Activated CD4-positive, alpha-beta T cell treated with anti-CD3 and anti-CD28 coated beads, Interleukin-2, amount 50 U/mL, for 24 hours (primary cell): ENCODE measurements around the gene LETM1.

Experiments
- DNase-seq, 2 donors: peaks; one replicate each; pipeline ENCODE4 v3.0.0-alpha.2; 2020; ENCODE audit warnings: low read depth in 1 of 2, low spot score in 1 of 2

The LETM1 gene

DNA sequence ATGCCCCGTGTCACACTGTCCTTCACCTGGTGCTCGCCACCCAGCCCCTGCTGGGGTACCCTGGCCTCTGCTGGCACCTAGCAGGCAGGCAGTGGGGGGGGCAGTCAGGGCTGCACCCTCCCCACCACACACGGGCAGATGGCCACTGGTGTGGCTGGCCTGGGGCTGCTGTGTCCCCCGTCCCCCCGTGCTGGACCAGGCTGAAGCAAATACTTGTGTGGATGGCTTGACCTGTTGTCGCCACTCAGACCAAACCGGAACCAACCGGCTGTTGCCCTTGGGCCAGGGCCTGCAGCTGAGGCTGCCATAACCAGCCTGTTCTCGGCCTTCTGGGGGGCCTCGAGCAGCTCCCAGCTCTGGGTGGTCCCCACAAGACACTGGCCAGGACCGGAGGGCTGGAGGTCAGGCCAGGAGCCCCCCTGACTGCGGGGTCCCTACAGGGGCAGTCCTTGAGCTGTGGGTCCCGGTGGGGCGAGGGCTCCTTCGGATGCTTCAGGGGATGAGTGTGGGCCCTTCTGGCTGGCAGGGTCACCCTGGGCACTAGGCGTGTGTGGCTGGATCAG is 58.6 kb downstream of the LETM1 start:
- no peak for DNase-seq

GRCh38 chr4:1796486-1797204 is 59.3 kb downstream of the LETM1 start:
- no peak for DNase-seq

DNA sequence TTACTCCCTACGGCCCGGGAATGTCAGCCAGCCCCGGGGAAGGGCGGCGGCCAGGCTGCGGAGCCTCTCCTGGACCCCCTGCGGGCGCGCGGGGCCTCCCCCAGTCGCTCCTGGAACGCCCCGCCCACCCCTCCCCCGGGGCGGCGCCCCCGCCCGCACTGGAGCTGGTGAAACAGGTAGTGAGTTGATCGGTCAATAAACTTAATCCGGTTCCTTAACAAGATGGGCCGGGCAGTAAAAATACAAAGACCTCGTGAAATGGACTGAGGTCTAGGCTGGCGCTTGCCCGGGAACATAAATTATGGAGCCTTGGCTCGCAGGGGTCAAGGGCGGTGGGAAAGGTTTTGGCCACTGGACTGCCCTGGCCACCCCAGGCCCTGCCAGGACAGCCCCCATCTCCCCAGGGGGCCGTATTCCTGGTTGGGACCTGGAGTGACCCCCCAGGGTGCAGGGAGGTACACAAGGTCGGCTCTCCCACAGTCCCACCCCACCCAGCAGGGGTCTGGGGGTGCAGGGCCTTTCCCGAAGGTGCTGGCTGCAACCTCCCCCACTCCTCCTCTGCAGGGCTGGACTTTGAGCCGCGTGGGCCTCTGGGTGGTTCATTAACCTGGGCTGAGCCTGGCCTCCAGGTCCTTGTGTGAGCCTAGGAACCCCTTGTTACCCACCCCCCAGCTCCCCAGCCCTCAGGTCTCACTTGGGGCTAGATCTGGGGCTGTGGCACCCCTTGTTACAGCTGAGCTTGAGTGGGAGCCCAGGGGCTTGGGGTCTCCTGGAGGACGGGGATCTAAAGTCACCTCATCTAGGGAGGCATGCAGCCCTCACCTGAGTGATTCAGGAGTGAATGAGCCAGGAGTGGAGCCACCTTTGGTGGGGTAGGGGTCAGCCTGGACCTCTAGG is 60.4 kb downstream of the LETM1 start:
- DNase-seq, result no peak

- no peak for DNase-seq
These were observed 61.1 kb downstream of the LETM1 start for GRCh38 chr4:1794809-1795298.

DNA sequence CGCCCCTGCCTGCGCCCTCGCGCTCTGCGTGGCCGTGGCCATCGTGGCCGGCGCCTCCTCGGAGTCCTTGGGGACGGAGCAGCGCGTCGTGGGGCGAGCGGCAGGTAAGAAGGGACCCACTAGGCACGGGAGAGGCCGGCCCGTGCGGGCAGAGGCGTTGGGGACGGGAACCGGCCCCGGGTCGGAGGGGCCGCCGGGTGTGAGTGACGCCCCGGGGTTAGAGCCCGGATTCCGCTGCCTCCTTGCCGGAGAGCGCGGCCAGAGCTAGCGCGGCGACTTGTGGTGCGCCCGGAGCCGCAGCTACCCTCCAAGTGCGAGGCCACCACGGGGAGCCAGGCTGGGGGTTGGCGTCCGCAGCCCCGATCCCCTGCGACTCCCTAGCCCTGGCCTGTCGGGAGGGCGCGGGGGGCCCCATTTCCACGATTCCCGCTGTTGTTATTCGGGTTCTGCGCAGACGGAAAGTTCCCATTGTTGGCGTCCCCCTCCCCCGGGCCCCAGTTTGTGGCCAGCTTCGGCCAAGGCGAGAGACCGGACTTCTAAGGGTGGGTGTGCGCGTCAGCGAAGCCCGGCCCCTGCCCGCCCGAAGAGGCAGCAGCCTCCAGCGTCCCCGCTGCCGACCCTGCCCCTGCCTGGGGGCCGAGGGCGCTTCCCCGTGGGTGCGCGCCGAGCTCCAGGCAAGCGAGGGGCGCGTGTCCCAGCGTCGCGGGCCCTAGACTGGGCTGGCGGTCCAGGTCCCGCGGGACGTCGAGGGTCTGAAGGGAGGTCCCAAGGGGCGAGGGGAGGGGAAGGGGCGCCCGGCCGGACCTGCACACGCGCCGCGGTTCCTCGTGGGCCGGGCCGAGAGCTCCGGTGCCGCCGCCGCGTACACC is 61.8 kb downstream of the LETM1 start:
- DNase-seq, result no peak

DNA sequence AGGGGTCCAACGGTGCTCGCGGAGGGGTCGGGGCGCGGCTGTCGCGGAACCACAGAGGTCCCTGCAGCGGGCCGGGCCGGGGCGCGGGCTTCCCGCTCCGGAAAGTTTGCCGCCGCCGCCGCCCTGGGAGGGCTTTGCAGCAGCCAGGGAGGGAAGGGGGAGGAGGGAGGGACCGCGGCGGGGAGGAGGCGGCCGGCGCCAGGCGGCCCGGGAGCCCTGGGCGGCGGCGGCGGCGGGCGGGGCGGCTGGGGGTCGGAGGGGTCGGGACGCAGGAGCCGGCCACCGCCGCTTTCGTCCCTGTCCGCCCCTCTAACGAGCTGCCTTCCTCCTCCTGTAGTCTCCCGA is 62.5 kb downstream of the LETM1 start:
- peak; percentile 9 to 26 for DNase-seq

- DNase-seq, result no peak
These were observed 63.0 kb downstream of the LETM1 start, which contains the start of gene FGFR3 for GRCh38 chr4:1792832-1793495. Gene FGFR3, plus strand, starts transcription at chr4:1793293. Its CDS starts 642 bp downstream, at chr4:1793935.

GRCh38 chr4:1792158-1792831 is 63.7 kb downstream of the LETM1 start:
- no peak for DNase-seq

GRCh38 chr4:1790005-1790404 is 66.0 kb downstream of the LETM1 start:
- no peak for DNase-seq

DNA sequence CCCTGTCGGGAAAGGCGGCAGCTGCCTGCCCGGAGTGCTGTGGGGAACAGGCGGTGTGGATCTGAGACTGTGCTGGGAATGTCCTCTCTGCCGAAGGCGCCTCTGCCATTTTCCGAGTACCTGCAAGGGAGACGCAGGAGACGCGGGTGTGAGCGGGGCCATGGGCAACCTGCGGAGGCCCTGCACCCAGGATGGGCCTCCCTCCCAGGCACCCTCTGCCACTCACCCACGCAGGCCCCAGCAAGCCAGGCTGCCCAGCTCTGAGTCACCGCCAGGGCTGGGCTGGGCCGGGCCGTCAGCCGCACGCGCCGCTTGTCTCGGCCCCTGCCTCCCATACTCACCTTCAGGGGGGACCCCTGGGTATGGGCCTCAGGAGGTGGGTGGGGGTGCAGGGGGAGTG is 66.4 kb downstream of the LETM1 start:
- no peak for DNase-seq

GRCh38 chr4:1788254-1788973 is 67.5 kb downstream of the LETM1 start:
- no peak for DNase-seq

DNA sequence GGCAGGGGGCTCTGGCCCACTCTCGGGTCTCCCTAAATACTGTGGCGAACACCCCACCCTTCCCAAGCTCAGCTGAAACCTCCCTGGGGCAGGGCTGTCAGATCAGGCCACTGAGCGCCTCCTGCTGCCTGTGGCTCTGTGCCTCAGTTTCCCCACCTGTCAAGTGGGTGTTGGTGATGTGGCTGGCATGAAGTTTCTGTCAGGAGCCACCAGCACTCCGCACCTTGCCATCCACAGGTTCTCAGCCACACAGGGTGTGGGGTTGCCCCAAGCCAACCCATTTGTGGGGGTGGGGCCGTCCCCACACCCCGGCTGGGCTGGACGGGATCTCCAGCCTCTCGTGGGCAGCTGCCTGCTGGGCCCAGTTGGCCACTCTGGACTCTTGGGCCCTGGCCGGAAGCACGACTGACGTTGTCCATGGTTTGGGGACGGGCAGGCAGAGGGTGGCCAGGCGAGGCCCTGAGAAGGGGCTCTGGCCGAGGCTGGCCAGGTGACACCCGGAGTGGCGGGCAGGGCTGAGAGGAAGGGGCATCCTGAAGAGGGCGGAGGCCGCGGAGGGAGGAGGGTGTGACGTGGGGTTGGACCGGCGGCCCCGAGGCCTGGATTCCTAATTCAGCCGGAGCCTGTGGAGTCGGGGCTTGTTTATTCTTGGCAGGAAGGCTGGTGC is 68.4 kb downstream of the LETM1 start:
- DNase-seq, result no peak

DNA sequence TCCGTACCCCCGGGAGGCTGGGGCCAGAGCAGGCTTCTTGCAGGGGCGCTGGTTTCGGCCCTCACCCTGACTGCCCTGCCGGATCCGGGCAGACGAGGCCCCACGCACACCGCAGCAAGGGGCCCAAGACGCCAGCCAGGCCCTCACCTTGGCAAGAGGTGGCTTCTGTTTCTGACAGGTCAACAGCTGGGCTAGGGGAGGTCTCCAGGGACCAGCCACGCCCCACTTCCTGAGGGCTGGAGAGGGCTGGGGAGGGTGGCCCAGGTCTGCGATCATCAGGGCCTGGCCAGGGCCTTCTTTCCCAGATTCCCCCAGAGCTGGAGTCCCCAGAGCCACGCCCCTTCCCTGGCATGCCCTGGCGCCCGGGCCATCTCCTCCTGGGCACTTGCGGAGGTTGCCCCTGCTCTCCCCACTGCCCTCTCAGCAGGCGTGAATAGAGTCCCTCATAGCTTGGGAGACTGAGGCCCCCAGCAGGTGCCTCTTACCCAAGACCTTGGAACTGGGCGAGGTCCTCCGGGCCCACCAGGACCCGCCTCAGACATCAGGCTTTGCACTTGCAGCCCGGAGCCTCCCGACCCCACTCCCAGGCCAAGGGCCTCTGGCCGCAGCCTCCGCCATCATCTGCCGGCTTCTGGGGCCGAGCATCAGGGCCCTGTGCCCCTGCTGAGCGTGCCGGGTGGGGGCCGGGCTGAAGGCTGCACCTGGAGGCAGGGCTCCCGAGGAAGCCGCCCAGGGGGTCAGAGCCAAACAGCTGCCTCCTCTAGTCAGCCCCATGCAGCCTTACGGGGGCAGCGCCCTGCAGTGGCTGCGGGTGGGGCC is 69.2 kb downstream of the LETM1 start:
- DNase-seq, result no peak

- no peak for DNase-seq
These were observed 70.4 kb downstream of the LETM1 start for GRCh38 chr4:1785592-1785991.

DNA sequence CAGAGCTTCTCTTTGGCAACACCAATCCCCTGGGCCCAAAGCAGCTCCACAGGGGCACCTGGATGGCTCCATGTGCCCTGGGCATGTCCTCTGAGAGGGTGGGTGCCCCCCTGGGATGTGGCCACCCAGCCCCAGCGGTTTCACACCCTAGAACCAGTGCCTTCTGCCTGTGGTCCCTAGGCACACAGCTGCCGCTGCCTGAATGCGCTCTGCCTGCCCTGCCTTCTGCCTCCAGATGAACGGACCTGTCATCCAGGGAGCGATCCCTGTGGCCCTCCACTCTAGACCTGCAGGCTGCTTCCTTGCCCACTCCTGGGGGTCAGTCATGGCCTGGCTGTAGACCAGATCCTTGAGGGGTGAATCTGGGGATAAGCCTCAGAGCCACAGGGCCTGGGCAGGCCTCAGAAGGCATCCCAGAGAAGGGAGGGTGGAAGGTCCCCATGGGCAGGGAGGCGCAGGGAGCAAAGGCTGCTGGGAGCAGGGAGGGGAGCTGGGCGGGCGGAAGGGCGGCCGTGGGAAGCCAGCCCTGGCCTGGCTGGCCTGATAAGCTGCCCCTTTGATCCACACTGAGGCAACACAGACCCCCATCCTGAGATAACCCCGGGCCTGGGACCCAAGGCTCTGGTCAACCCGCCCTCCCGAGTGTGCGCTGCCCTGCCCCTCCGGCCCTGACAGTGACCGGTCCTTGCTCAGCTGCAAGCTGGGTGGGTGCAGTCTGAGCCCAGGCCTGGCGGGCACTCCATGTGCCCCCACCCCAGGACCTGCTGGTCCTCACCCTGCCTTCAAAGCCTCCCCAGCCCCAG is 71.0 kb downstream of the LETM1 start:
- DNase-seq, result no peak

- no peak for DNase-seq
These were observed 71.6 kb downstream of the LETM1 start for GRCh38 chr4:1784395-1784788.

GRCh38 chr4:1783970-1784369 is 72.0 kb downstream of the LETM1 start:
- no peak for DNase-seq
